ENCODE measurements around the gene GLP1R. TPM values are rescaled to one million over a fixed set of nuclear protein-coding genes. Genes with fewer than 3 reads are reported as not detected.

GLP1R gene
- total RNA-seq, 1 experiment from 2014 or later, result 1.8 TPM

- TF ChIP-seq GABPB1 (CRISPR knock-in tag; IDR thresholded peaks at IDR 0.05) (no peak), ZNF416 (CRISPR knock-in tag; IDR thresholded peaks at IDR 0.05) (no peak), IRF2 (CRISPR knock-in tag; IDR thresholded peaks at IDR 0.05; ENCODE audit: borderline replicate concordance, low read depth) (no peak), ZNF671 (CRISPR knock-in tag; IDR thresholded peaks at IDR 0.05) (no peak), SOX15 (CRISPR knock-in tag; IDR thresholded peaks at IDR 0.05) (no peak), FOXK1 (CRISPR knock-in tag; IDR thresholded peaks at IDR 0.05) (no peak), AR (CRISPR knock-in tag; IDR thresholded peaks at IDR 0.05) (no peak), FOXP1 (CRISPR knock-in tag; IDR thresholded peaks at IDR 0.05; ENCODE audit: borderline replicate concordance) (no peak), ZBTB43 (CRISPR knock-in tag; IDR thresholded peaks at IDR 0.05) (no peak), TEAD4 (CRISPR knock-in tag; IDR thresholded peaks at IDR 0.05) (no peak), NR1H2 (CRISPR knock-in tag; IDR thresholded peaks at IDR 0.05) (no peak), OVOL2 (CRISPR knock-in tag; IDR thresholded peaks at IDR 0.05; ENCODE audit: borderline replicate concordance) (no peak), ZNF138 (CRISPR knock-in tag; conservative IDR thresholded peaks at IDR 0.05) (no peak), ETV6 (CRISPR knock-in tag; IDR thresholded peaks at IDR 0.05) (no peak), ZSCAN18 (CRISPR knock-in tag; IDR thresholded peaks at IDR 0.05) (no peak), CTCF (IDR thresholded peaks at IDR 0.05) (no peak), JUN (CRISPR knock-in tag; IDR thresholded peaks at IDR 0.05) (no peak), SMAD3 (CRISPR knock-in tag; IDR thresholded peaks at IDR 0.05; ENCODE audit: borderline replicate concordance) (no peak)
- DNase-seq (ENCODE audit: low spot score) (no peak), ATAC-seq (no peak)
- POLR2A ChIA-PET, result no interaction called here
- Mint-ChIP-seq H3K27ac (no peak overlapping the region), H3K9me3 (peaks cover 4% of the 10 kb centered on the region; the same call in 1 of the 2 replicates), H3K4me3 (no peak overlapping the region), H3K4me1 (no peaks in the 10 kb centered on the region; the same call in 1 of the 2 replicates), H3K36me3 (no peaks in the 10 kb centered on the region), H3K27me3 (ENCODE audit: low read depth) (peaks cover 6% of the 10 kb centered on the region)
- CTCF ChIA-PET, result interaction anchor here (1.1 to 1.9 kb wide), 5 partner anchors 20 to 286 kb away, joined by 3 to 7 read pairs (median 4); no protein-coding TSS in a partner anchor
Measured at GRCh38 chr6:39017547-39017880, 31.1 kb upstream of the GLP1R start.

- Mint-ChIP-seq H3K4me1 (no peaks in the 10 kb centered on the region; the same call in 1 of the 2 replicates), H3K27ac (no peak overlapping the region), H3K27me3 (ENCODE audit: low read depth) (peaks cover 6% of the 10 kb centered on the region), H3K36me3 (no peaks in the 10 kb centered on the region), H3K4me3 (no peak overlapping the region), H3K9me3 (peaks cover 4% of the 10 kb centered on the region; the same call in 1 of the 2 replicates)
- POLR2A ChIA-PET, result no interaction called here
- CTCF ChIA-PET, result interaction anchor here (1.2 to 1.9 kb wide), 3 partner anchors 21 to 172 kb away, joined by 4 to 7 read pairs (median 5); no protein-coding TSS in a partner anchor
- ATAC-seq (no peak), DNase-seq (ENCODE audit: low spot score) (no peak)
- TF ChIP-seq ZMAT4 (CRISPR knock-in tag; IDR thresholded peaks at IDR 0.05), result no peak
- no peak for TF ChIP-seq PREB (CRISPR knock-in tag; IDR thresholded peaks at IDR 0.05; ENCODE audit: borderline replicate concordance)
- no peak for TF ChIP-seq HMGXB4 (CRISPR knock-in tag; IDR thresholded peaks at IDR 0.05)
- no peak for TF ChIP-seq NFYB (CRISPR knock-in tag; conservative IDR thresholded peaks at IDR 0.05; ENCODE audit: low read depth)
- TF ChIP-seq RELA (CRISPR knock-in tag; IDR thresholded peaks at IDR 0.05; ENCODE audit: borderline replicate concordance), result no peak
- TF ChIP-seq FOXP4 (CRISPR knock-in tag; IDR thresholded peaks at IDR 0.05), result no peak
Measured at GRCh38 chr6:39018103-39018502, 30.5 kb upstream of the GLP1R start.

Measured in WTC11 (cell line).